ENCODE measurements around the gene INPP5E.
A peak's percentile ranks its signal among the peaks of the same experiment; 100 is the strongest.

INPP5E gene

GRCh38 chr9:136486823-136487620 lies 47.4 kb upstream of the INPP5E start:
- H4K91ac ChIP-seq (ENCODE audit: low read depth, low read length, poor library complexity), result no peak overlapping the region
- H2BK12ac ChIP-seq (ENCODE audit: low read length), result no peak overlapping the region
- no peak overlapping the region for H2BK15ac ChIP-seq (ENCODE audit: low read length)
- H3K4me1 ChIP-seq (ENCODE audit: control insufficient read depth in 2 of 2, insufficient read depth in 1 of 2, low read depth in 1 of 2, low read length in 2 of 2), result peaks cover 6 to 26% of the 10 kb centered on the region in 2 donors
- no peak for DNase-seq (ENCODE audit: low spot score)
- no peaks in the 10 kb centered on the region for H3K36me3 ChIP-seq (replicated peaks in 1 of 2; ENCODE audit: control insufficient read depth in 2 of 2, insufficient read depth in 2 of 2, low read length in 2 of 2)
- no CpG with 5 or more reads among the region's 18 CpGs for WGBS, 2 donors (ENCODE audit: extremely low coverage in 2 of 2, insufficient read length in 2 of 2, insufficient replicate concordance in 1 of 2)
- peak overlapping the region; percentile 17 for H3K4ac ChIP-seq (ENCODE audit: low read length)
- no peaks in the 10 kb centered on the region for H3K9me3 ChIP-seq (replicated peaks in 1 of 2; ENCODE audit: control insufficient read depth in 2 of 2, insufficient read depth in 1 of 2, low read depth in 1 of 2, low read length in 2 of 2)
- no peak overlapping the region for H3K18ac ChIP-seq (ENCODE audit: low read length)
- H3K23ac ChIP-seq (ENCODE audit: low read depth, low read length, poor library complexity), result no peak overlapping the region
- no peak overlapping the region for H3K4me3 ChIP-seq (ENCODE audit: low read length in 2 of 2)
- H3K14ac ChIP-seq (ENCODE audit: low read length), result no peak overlapping the region
- peak overlapping the region; percentile 72 for H3K9ac ChIP-seq (ENCODE audit: low read depth, low read length, poor library complexity)
- H3K4me2 ChIP-seq (ENCODE audit: insufficient read depth, low read length, poor library complexity, severe bottlenecking), result no peak overlapping the region
- peak overlapping the region; percentile 17 for H2BK5ac ChIP-seq (ENCODE audit: low read length)
- peak overlapping the region; percentile 82 for H2AK5ac ChIP-seq (ENCODE audit: low read depth, low read length)
- no peak overlapping the region for H4K8ac ChIP-seq (ENCODE audit: low read depth, low read length)
- no peak overlapping the region for H2AFZ ChIP-seq (ENCODE audit: low read length)
- H3K27ac ChIP-seq (replicated peaks; ENCODE audit: low read length), result no peak overlapping the region
- H2BK120ac ChIP-seq (ENCODE audit: low read depth, low read length), result no peak overlapping the region
- no peaks in the 10 kb centered on the region for H3K27me3 ChIP-seq (ENCODE audit: control insufficient read depth in 3 of 3, insufficient read depth in 3 of 3, low read depth in 1 of 3, low read length in 3 of 3)
- peaks cover 8% of the 10 kb centered on the region for H3K79me1 ChIP-seq (ENCODE audit: low read depth, low read length)

GRCh38 chr9:136486131-136486530 lies 46.5 kb upstream of the INPP5E start:
- Histone ChIP-seq H4K8ac (ENCODE audit: low read depth, low read length) (no peak overlapping the region), H2BK5ac (ENCODE audit: low read length) (peak overlapping the region; percentile 17), H2BK15ac (ENCODE audit: low read length) (peak overlapping the region; percentile 27), H3K4me3 (ENCODE audit: low read length in 2 of 2) (no peak overlapping the region), H2BK12ac (ENCODE audit: low read length) (no peak overlapping the region), H3K14ac (ENCODE audit: low read length) (no peak overlapping the region), H3K18ac (ENCODE audit: low read length) (no peak overlapping the region), H3K27me3 (ENCODE audit: control insufficient read depth in 3 of 3, insufficient read depth in 3 of 3, low read depth in 1 of 3, low read length in 3 of 3) (no peaks in the 10 kb centered on the region), H3K9me3 (replicated peaks in 1 of 2; ENCODE audit: control insufficient read depth in 2 of 2, insufficient read depth in 1 of 2, low read depth in 1 of 2, low read length in 2 of 2) (no peaks in the 10 kb centered on the region), H3K9ac (ENCODE audit: low read depth, low read length, poor library complexity) (no peak overlapping the region), H3K36me3 (replicated peaks in 1 of 2; ENCODE audit: control insufficient read depth in 2 of 2, insufficient read depth in 2 of 2, low read length in 2 of 2) (no peaks in the 10 kb centered on the region), H3K79me1 (ENCODE audit: low read depth, low read length) (peaks cover 8% of the 10 kb centered on the region), H3K4ac (ENCODE audit: low read length) (no peak overlapping the region), H3K4me2 (ENCODE audit: insufficient read depth, low read length, poor library complexity, severe bottlenecking) (no peak overlapping the region), H3K23ac (ENCODE audit: low read depth, low read length, poor library complexity) (no peak overlapping the region), H4K91ac (ENCODE audit: low read depth, low read length, poor library complexity) (no peak overlapping the region), H2BK120ac (ENCODE audit: low read depth, low read length) (no peak overlapping the region), H3K4me1 (ENCODE audit: control insufficient read depth in 2 of 2, insufficient read depth in 1 of 2, low read depth in 1 of 2, low read length in 2 of 2) (peaks cover 10 to 34% of the 10 kb centered on the region in 2 donors), H3K27ac (replicated peaks; ENCODE audit: low read length) (no peak overlapping the region), H2AK5ac (ENCODE audit: low read depth, low read length) (peak overlapping the region; percentile 82), H2AFZ (ENCODE audit: low read length) (no peak overlapping the region)
- no peak for DNase-seq (ENCODE audit: low spot score)
- no CpG with 5 or more reads among the region's 7 CpGs for WGBS, 2 donors (ENCODE audit: extremely low coverage in 2 of 2, insufficient read length in 2 of 2, insufficient replicate concordance in 1 of 2)

- WGBS, 2 donors (ENCODE audit: extremely low coverage in 2 of 2, insufficient read length in 2 of 2, insufficient replicate concordance in 1 of 2), result no CpG with 5 or more reads among the region's 21 CpGs
- no peak overlapping the region for H3K14ac ChIP-seq (ENCODE audit: low read length)
- H2BK5ac ChIP-seq (ENCODE audit: low read length), result no peak overlapping the region
- peaks cover 8% of the 10 kb centered on the region for H3K79me1 ChIP-seq (ENCODE audit: low read depth, low read length)
- H3K36me3 ChIP-seq (replicated peaks in 1 of 2; ENCODE audit: control insufficient read depth in 2 of 2, insufficient read depth in 2 of 2, low read length in 2 of 2), result no peaks in the 10 kb centered on the region
- H3K18ac ChIP-seq (ENCODE audit: low read length), result peak overlapping the region; percentile 52
- DNase-seq (ENCODE audit: low spot score), result peak; percentile 90
- no peak overlapping the region for H4K8ac ChIP-seq (ENCODE audit: low read depth, low read length)
- no peak overlapping the region for H3K4ac ChIP-seq (ENCODE audit: low read length)
- H3K27ac ChIP-seq (replicated peaks; ENCODE audit: low read length), result no peak overlapping the region
- no peak overlapping the region for H2AFZ ChIP-seq (ENCODE audit: low read length)
- no peak overlapping the region for H4K91ac ChIP-seq (ENCODE audit: low read depth, low read length, poor library complexity)
- no peak overlapping the region for H2BK12ac ChIP-seq (ENCODE audit: low read length)
- no peak overlapping the region for H2BK120ac ChIP-seq (ENCODE audit: low read depth, low read length)
- no peaks in the 10 kb centered on the region for H3K9me3 ChIP-seq (replicated peaks in 1 of 2; ENCODE audit: control insufficient read depth in 2 of 2, insufficient read depth in 1 of 2, low read depth in 1 of 2, low read length in 2 of 2)
- peak overlapping the region; percentile 83 for H3K23ac ChIP-seq (ENCODE audit: low read depth, low read length, poor library complexity)
- H3K4me2 ChIP-seq (ENCODE audit: insufficient read depth, low read length, poor library complexity, severe bottlenecking), result no peak overlapping the region
- H3K4me1 ChIP-seq (ENCODE audit: control insufficient read depth in 2 of 2, insufficient read depth in 1 of 2, low read depth in 1 of 2, low read length in 2 of 2), result peaks cover 10 to 34% of the 10 kb centered on the region in 2 donors
- peak overlapping the region; percentile 76 for H2AK5ac ChIP-seq (ENCODE audit: low read depth, low read length)
- no peak overlapping the region for H2BK15ac ChIP-seq (ENCODE audit: low read length)
- peak overlapping the region; percentile 2 for H3K9ac ChIP-seq (ENCODE audit: low read depth, low read length, poor library complexity)
- H3K27me3 ChIP-seq (ENCODE audit: control insufficient read depth in 3 of 3, insufficient read depth in 3 of 3, low read depth in 1 of 3, low read length in 3 of 3), result no peaks in the 10 kb centered on the region
- peak overlapping the region; percentile 8 to 94 for H3K4me3 ChIP-seq (ENCODE audit: low read length in 2 of 2)
These were observed 45.7 kb upstream of the INPP5E start for GRCh38 chr9:136485049-136486045.

Data from neuronal stem cell (in vitro differentiated cells).